HepG2 (cell line): Measurements from ENCODE around the gene MTRF1. TPM values are rescaled to one million over a fixed set of nuclear protein-coding genes. Genes with fewer than 3 reads are reported as not detected.

Experiments
- ATAC-seq: fragments of 200-7000 bp; cut with Tn5 transposase; 3 replicates; pipeline ENCODE4 v1.9.1; 2020; ENCODE audit warnings: mild to moderate bottlenecking, moderate library complexity
- BruUV-seq: library from RNA; stranded (reverse); fragments of 400-500 nt; replicated peaks from 2 replicates; lab custom pipeline; 2021; lab: Mats Ljungman, UMichigan
- CTCF ChIA-PET: fragments of 300-600 bp; formaldehyde crosslinking; extraction: SDS; loops from one replicate; lab custom pipeline; 2021; ENCODE audit warnings: low total read pairs, inconsistent platforms, low intra/inter-chr PET ratio; lab: Yijun Ruan, JAX
- POLR2A ChIA-PET: fragments of 350-600 bp; sonication (Branson Sonifier 250); formaldehyde crosslinking; loops from one replicate; lab custom pipeline; 2020; ENCODE audit warnings: antibody characterized with exemption, inconsistent platforms; lab: Yijun Ruan, JAX
- DNase-seq: peaks from one replicate; pipeline ENCODE4 v3.0.0-alpha.2; 2015; ENCODE audit warnings: low spot score
- FAIRE-seq: peaks from 3 replicates; lab custom pipeline; 2011; peaks lifted over from hg19 to GRCh38; lab: Jason Lieb, UNC
- H2AFZ ChIP-seq: one replicate; pipeline ENCODE4 v1.6.1; 2011; ENCODE audit warnings: low read length, inconsistent platforms
- H3K27ac ChIP-seq: fragments of 300-600 bp; 3 replicates; pipeline ENCODE4 v1.8.0; 2011; ENCODE audit warnings: mixed run types, mild to moderate bottlenecking, mixed read lengths, low read length, inconsistent platforms; ENCODE audit not compliant: insufficient read depth; ENCODE audit errors: extremely low read length
- H3K27me3 ChIP-seq, 2 experiments: fragments of 200-600 bp in 1 of 2; 2 replicates in 1 of 2; 3 replicates in 1 of 2; pipeline versions ENCODE4 v1.6.0 to v1.8.0; 2011; ENCODE audit warnings: low read length in 2 of 2, mild to moderate bottlenecking in 2 of 2, moderate library complexity in 2 of 2, inconsistent platforms in 1 of 2; ENCODE audit not compliant: insufficient read depth in 2 of 2, control insufficient read depth in 1 of 2
- H3K36me3 ChIP-seq, 2 experiments: fragments of 200-600 bp in 1 of 2; replicated peaks in 1 of 2; 2 replicates in 1 of 2; 3 replicates in 1 of 2; pipeline versions ENCODE4 v1.5.1 to v1.8.0; 2011; ENCODE audit warnings: low read length in 2 of 2, inconsistent platforms in 1 of 2; ENCODE audit not compliant: insufficient read depth in 2 of 2, control insufficient read depth in 1 of 2
- H3K4me1 ChIP-seq: 2 replicates; pipeline ENCODE4 v1.5.1; 2012; ENCODE audit warnings: low read length, inconsistent platforms; ENCODE audit not compliant: insufficient read depth
- H3K4me2 ChIP-seq: 2 replicates; pipeline ENCODE4 v1.6.0; 2011; ENCODE audit warnings: low read depth, low read length, inconsistent platforms
- H3K4me3 ChIP-seq, 3 experiments: fragments of 200-600 bp in 1 of 3; sonication (generic), shearing (Covaris generic) in 1 of 3; replicated peaks in 1 of 3; 2 replicates each; pipeline ENCODE4 v1.5.1; 2011 to 2016; ENCODE audit warnings: low read length in 3 of 3, inconsistent platforms in 2 of 3, low read depth in 2 of 3, mild to moderate bottlenecking in 2 of 3, control low read depth in 1 of 3, mixed read lengths in 1 of 3; ENCODE audit not compliant: insufficient read depth in 1 of 3
- H3K79me2 ChIP-seq: one replicate; pipeline ENCODE4 v1.6.1; 2011; ENCODE audit warnings: low read length, inconsistent platforms; ENCODE audit not compliant: insufficient read depth
- H3K9ac ChIP-seq: 2 replicates; pipeline ENCODE4 v1.6.0; 2011; ENCODE audit warnings: mild to moderate bottlenecking, low read depth, low read length, inconsistent platforms; ENCODE audit not compliant: insufficient read depth
- H3K9me3 ChIP-seq: 2 replicates; pipeline ENCODE4 v1.5.1; 2012; ENCODE audit warnings: mild to moderate bottlenecking, low read length
- H4K20me1 ChIP-seq: 2 replicates; pipeline ENCODE4 v1.6.0; 2011; ENCODE audit warnings: inconsistent platforms, mild to moderate bottlenecking, low read length, moderate library complexity; ENCODE audit not compliant: insufficient read depth
- AHR ChIP-seq: IDR thresholded peaks from 2 replicates; pipeline ENCODE4 v1.6.1; 2018; ENCODE audit warnings: missing genetic modification reagents, missing compliant biosample characterization
- ATF1 ChIP-seq: IDR thresholded peaks from 2 replicates; pipeline ENCODE4 v1.6.1; 2016; ENCODE audit warnings: mild to moderate bottlenecking, control low read depth
- BRCA1 ChIP-seq: sonication (generic); formaldehyde crosslinking; IDR thresholded peaks from 2 replicates; pipeline ENCODE4 v1.4.0; 2020; ENCODE audit warnings: missing genetic modification reagents
- EHMT2 ChIP-seq: fragments of 200-600 bp; sonication (generic); IDR thresholded peaks from 2 replicates; pipeline ENCODE4 v1.7.0; 2017; ENCODE audit warnings: antibody characterized with exemption, low read depth, low read length, borderline replicate concordance
- GLI4 ChIP-seq: sonication (generic); formaldehyde crosslinking; IDR thresholded peaks from 2 replicates; pipeline ENCODE4 v1.5.1; 2020; ENCODE audit warnings: missing genetic modification reagents, mild to moderate bottlenecking, moderate library complexity, borderline replicate concordance
- HDAC1 ChIP-seq: sonication (generic); formaldehyde crosslinking; IDR thresholded peaks from 2 replicates; pipeline ENCODE4 v1.5.1; 2020; ENCODE audit warnings: mild to moderate bottlenecking, missing genetic modification reagents
- HMG20B ChIP-seq: conservative IDR thresholded peaks from 2 replicates; pipeline ENCODE4 v1.6.1; 2016; ENCODE audit warnings: missing genetic modification reagents, missing compliant biosample characterization
- HNF4A ChIP-seq: sonication (generic); formaldehyde crosslinking; IDR thresholded peaks from 2 replicates; pipeline ENCODE4 v1.4.0; 2020; ENCODE audit warnings: missing genetic modification reagents
- IRF2 ChIP-seq: IDR thresholded peaks from 2 replicates; pipeline ENCODE4 v1.6.1; 2018; ENCODE audit warnings: missing genetic modification reagents, missing compliant biosample characterization
- MED1 ChIP-seq: sonication (generic); formaldehyde crosslinking; IDR thresholded peaks from 2 replicates; pipeline ENCODE4 v1.4.0; 2020; ENCODE audit warnings: missing genetic modification reagents
- NFE2L2 ChIP-seq: fragments of 150-350 bp; IDR thresholded peaks from 2 replicates; pipeline ENCODE4 v1.6.1; 2014; ENCODE audit warnings: low read length
- SMAD3 ChIP-seq: sonication (generic); formaldehyde crosslinking; IDR thresholded peaks from 2 replicates; pipeline ENCODE4 v1.4.0; 2020; ENCODE audit warnings: missing genetic modification reagents
- SOX13 ChIP-seq, 3 experiments: fragments of 450-650 bp in 1 of 3; sonication (generic) in 1 of 3; formaldehyde crosslinking in 1 of 3; IDR thresholded peaks in 2 of 3; conservative IDR thresholded peaks in 1 of 3; 2 replicates each; pipeline versions ENCODE4 v1.5.0 to v1.6.1; 2016 to 2020; ENCODE audit warnings: antibody characterized with exemption in 1 of 3, mild to moderate bottlenecking in 1 of 3, missing compliant biosample characterization in 1 of 3, missing genetic modification reagents in 1 of 3, moderate library complexity in 1 of 3
- TFAP4 ChIP-seq: sonication (generic); IDR thresholded peaks from 2 replicates; pipeline ENCODE4 v1.6.1; 2016; ENCODE audit warnings: low read depth, borderline replicate concordance
- ZBTB7A ChIP-seq: sonication (generic); formaldehyde crosslinking; IDR thresholded peaks from 2 replicates; pipeline ENCODE4 v1.8.0; 2022; ENCODE audit warnings: mild to moderate bottlenecking, missing genetic modification reagents
- ZFX ChIP-seq: sonication (generic); formaldehyde crosslinking; IDR thresholded peaks from 2 replicates; pipeline ENCODE4 v1.4.0; 2020; ENCODE audit warnings: mild to moderate bottlenecking, low read depth, missing genetic modification reagents, moderate library complexity
- ZNF251 ChIP-seq: sonication (generic); formaldehyde crosslinking; IDR thresholded peaks from 2 replicates; pipeline ENCODE4 v1.9.0; 2021; ENCODE audit warnings: mild to moderate bottlenecking, missing genetic modification reagents
- ZNF256 ChIP-seq: sonication (generic); formaldehyde crosslinking; conservative IDR thresholded peaks from 2 replicates; pipeline ENCODE4 v1.4.0; 2020; ENCODE audit warnings: missing genetic modification reagents
- ZNF280B ChIP-seq: sonication (generic); formaldehyde crosslinking; IDR thresholded peaks from 2 replicates; pipeline ENCODE4 v1.5.0; 2020; ENCODE audit warnings: missing genetic modification reagents, mild to moderate bottlenecking, borderline replicate concordance
- ZNF703 ChIP-seq: sonication (generic); formaldehyde crosslinking; IDR thresholded peaks from 2 replicates; pipeline ENCODE4 v1.5.1; 2020; ENCODE audit warnings: missing genetic modification reagents, mild to moderate bottlenecking, moderate library complexity, borderline replicate concordance
- ZNF816 ChIP-seq: sonication (generic); formaldehyde crosslinking; IDR thresholded peaks from 2 replicates; pipeline ENCODE4 v1.8.0; 2022; ENCODE audit warnings: missing genetic modification reagents, mild to moderate bottlenecking, borderline replicate concordance
- WGBS: methylation state at CpG from one replicate; pipeline ENCODE4 v1.1.6; 2017; ENCODE audit warnings: low lambda C conversion rate; 5-methylcytosine and 5-hydroxymethylcytosine counted together
- in situ Hi-C: cut with HindIII; loops from 2 replicates; pipeline ENCODE4 v1.10.0; 2017; ENCODE audit warnings: low pct_unique_long_range_greater_than_20kb; ENCODE audit not compliant: extremely low pct_ligation_motif_present
- intact Hi-C: fragments of 100-400 bp; cut with micrococcal nuclease; formaldehyde crosslinking; loops from one replicate; pipeline ENCODE4 v1.10.0; 2022; ENCODE audit not compliant: unreplicated experiment
- polyA plus RNA-seq, 8 experiments: library from polyadenylated mRNA; depleted of rRNA in 3 of 8; stranded (reverse) in 7 of 8; unstranded in 1 of 8; fragments of >200 nt; fragmentation: Illumina TruSeq in 4 of 8; extraction: Trizol in 4 of 8; gene quantifications; 2 replicates each; pipeline versions ENCODE4 v1.2.1 to v1.2.3, GENCODE V29; 2011 to 2016; ENCODE audit warnings: low read depth in 4 of 8, missing spikeins in 1 of 8, mixed read lengths in 1 of 8; ENCODE audit not compliant: insufficient read depth in 1 of 8
- total RNA-seq, 5 experiments: library from RNA; depleted of rRNA; stranded (reverse); fragments of >200 nt; fragmentation: Illumina TruSeq; extraction: Trizol; gene quantifications; 2 replicates each; pipeline ENCODE4 v1.2.3, GENCODE V29; 2016; ENCODE audit warnings: low read depth in 1 of 5
- TF ChIP-seq, protein P1 (sequence below): IDR thresholded peaks from 2 replicates; pipeline ENCODE4 v1.6.1; 2012; ENCODE audit warnings: low read depth, low read length, improper control_type of control experiment

Gene MTRF1
- total and polyA plus RNA-seq, 2 of the 13 experiments (the other 11 are each of a cell fraction or from before 2014, with no cell fraction given), result 21.6 to 27.2 TPM

DNA sequence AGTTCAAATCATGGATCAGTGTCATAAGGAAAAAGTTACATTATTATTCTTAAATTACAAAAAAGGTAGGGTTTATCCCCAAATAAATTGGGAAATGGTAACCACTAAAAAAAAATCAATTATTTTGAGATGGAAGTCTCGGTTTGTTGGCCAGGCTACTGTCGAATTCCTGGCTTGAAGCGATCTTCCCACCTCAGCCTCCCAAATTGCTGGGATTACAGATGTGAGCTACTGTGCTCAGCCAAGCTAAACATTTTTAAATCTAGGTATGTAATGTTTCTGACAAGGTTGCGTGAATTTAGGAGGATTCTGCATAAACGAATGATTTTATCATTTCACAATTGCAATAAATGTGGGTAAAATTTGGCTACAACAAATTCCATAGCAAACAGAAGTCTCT lies 49.7 kb upstream of the MTRF1 start (continued):
- TF ChIP-seq ZNF816 (CRISPR knock-in tag) (no peak), ATF1 (CRISPR knock-in tag) (no peak), SMAD3 (no peak), MED1 (no peak), NFE2L2 (no peak)

DNA sequence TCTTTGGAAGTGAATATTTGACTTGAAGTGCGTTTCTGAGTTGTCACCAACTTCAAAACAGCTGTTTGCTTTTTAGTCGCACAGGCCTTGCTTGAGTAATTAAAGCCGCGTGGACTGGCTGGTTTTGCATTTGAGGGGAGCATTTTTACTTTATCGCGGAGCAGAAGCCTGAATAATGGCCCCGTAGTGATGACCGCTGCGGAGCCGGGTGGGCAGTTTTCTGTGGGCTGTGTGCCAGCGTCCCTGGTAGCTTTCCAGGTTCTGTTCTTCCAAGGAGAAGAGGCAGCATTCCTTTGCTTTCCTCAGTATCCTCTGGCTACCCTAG lies 48.8 kb upstream of the MTRF1 start:
- H3K27ac ChIP-seq, result peak overlapping the region; percentile 89
- ChIA-PET CTCF (no interaction called here), POLR2A (no interaction called here)
- H4K20me1 ChIP-seq, result peaks cover 19% of the 10 kb centered on the region
- peak overlapping the region; percentile 82 for H3K4me2 ChIP-seq
- H3K9me3 ChIP-seq, result no peaks in the 10 kb centered on the region
- H3K4me3 ChIP-seq, result peak overlapping the region; percentile 94 to 99 (median 98)
- intact Hi-C loops, result loop anchor here (1.0 to 5.0 kb wide), 2 partner anchors 49 to 250 kb away; partner anchors contain the start of genes MTRF1 and WBP4
- H3K79me2 ChIP-seq, result peaks cover 58% of the 10 kb centered on the region
- DNase-seq (peak; percentile 7), FAIRE-seq (no peak), ATAC-seq (peak; percentile 19)
- BruUV-seq, result no TSS peak
- peak overlapping the region; percentile 92 for H3K9ac ChIP-seq
- peaks cover 51% of the 10 kb centered on the region for H3K4me1 ChIP-seq
- H3K27me3 ChIP-seq, result no peaks in the 10 kb centered on the region; a peak in 1 of 5 replicates
- 0% methylated on average over 9 of the region's 11 CpGs for WGBS
- in situ Hi-C loops, result no loop called here
- H3K36me3 ChIP-seq, result no peaks in the 10 kb centered on the region; a peak in 1 of 5 replicates
- no peak overlapping the region for H2AFZ ChIP-seq
- no peak; the same call in 1 of the 2 replicates for TF ChIP-seq ZNF703 (CRISPR knock-in tag)
- TF ChIP-seq, protein P1, sequence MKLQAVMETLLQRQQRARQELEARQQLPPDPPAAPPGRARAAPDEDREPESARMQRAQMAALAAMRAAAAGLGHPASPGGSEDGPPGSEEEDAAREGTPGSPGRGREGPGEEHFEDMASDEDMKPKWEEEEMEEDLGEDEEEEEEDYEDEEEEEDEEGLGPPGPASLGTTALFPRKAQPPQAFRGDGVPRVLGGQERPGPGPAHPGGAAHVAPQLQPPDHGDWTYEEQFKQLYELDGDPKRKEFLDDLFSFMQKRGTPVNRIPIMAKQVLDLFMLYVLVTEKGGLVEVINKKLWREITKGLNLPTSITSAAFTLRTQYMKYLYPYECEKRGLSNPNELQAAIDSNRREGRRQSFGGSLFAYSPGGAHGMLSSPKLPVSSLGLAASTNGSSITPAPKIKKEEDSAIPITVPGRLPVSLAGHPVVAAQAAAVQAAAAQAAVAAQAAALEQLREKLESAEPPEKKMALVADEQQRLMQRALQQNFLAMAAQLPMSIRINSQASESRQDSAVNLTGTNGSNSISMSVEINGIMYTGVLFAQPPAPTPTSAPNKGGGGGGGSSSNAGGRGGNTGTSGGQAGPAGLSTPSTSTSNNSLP, result 0 out of 2 replicates have a peak, but pooled peaks have one; percentile 10
- TF ChIP-seq ZNF280B (CRISPR knock-in tag), result no peak
- no peak for TF ChIP-seq HNF4A (CRISPR knock-in tag)
- no peak for TF ChIP-seq EHMT2
- 0 out of 2 replicates have a peak, but pooled peaks have one; percentile 2 for TF ChIP-seq HDAC1
- TF ChIP-seq GLI4, result 0 out of 2 replicates have a peak, but pooled peaks have one; percentile 15
- no peak for TF ChIP-seq ZBTB7A
- TF ChIP-seq BRCA1 (CRISPR knock-in tag), result no peak
- no peak for TF ChIP-seq IRF2 (CRISPR knock-in tag)
- 0 out of 2 replicates have a peak, but pooled peaks have one; percentile 8 for TF ChIP-seq ZFX
- no peak for TF ChIP-seq SOX13 (IDR thresholded peaks at IDR 0.05)
- TF ChIP-seq SOX13 (CRISPR knock-in tag; conservative IDR thresholded peaks at IDR 0.05 in 1 of 2, IDR thresholded peaks at IDR 0.05 in 1 of 2), result no peak
- TF ChIP-seq ZNF251 (CRISPR knock-in tag), result no peak
- peak; percentile 21; the same call in 1 of the 2 replicates for TF ChIP-seq TFAP4
- no peak for TF ChIP-seq AHR (CRISPR knock-in tag)
- no peak for TF ChIP-seq ZNF256 (CRISPR knock-in tag)
- TF ChIP-seq HMG20B, result 0 out of 2 replicates have a peak, but pooled peaks have one; percentile 20
